IPS DF 19.7 (cell line): Measurements from ENCODE around the gene GALNT5.
"Not testable (repeated sequence)": the region's sequence is repeated elsewhere in the genome, so short reads cannot be mapped to it uniquely, and the experiment has no call there.

Source experiments
- DNase-seq: peaks from one replicate; pipeline ENCODE4 v3.0.0-alpha.2; 2013; ENCODE audit warnings: low read depth, low spot score

Gene GALNT5, protein sequence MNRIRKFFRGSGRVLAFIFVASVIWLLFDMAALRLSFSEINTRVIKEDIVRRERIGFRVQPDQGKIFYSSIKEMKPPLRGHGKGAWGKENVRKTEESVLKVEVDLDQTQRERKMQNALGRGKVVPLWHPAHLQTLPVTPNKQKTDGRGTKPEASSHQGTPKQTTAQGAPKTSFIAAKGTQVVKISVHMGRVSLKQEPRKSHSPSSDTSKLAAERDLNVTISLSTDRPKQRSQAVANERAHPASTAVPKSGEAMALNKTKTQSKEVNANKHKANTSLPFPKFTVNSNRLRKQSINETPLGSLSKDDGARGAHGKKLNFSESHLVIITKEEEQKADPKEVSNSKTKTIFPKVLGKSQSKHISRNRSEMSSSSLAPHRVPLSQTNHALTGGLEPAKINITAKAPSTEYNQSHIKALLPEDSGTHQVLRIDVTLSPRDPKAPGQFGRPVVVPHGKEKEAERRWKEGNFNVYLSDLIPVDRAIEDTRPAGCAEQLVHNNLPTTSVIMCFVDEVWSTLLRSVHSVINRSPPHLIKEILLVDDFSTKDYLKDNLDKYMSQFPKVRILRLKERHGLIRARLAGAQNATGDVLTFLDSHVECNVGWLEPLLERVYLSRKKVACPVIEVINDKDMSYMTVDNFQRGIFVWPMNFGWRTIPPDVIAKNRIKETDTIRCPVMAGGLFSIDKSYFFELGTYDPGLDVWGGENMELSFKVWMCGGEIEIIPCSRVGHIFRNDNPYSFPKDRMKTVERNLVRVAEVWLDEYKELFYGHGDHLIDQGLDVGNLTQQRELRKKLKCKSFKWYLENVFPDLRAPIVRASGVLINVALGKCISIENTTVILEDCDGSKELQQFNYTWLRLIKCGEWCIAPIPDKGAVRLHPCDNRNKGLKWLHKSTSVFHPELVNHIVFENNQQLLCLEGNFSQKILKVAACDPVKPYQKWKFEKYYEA

DNA sequence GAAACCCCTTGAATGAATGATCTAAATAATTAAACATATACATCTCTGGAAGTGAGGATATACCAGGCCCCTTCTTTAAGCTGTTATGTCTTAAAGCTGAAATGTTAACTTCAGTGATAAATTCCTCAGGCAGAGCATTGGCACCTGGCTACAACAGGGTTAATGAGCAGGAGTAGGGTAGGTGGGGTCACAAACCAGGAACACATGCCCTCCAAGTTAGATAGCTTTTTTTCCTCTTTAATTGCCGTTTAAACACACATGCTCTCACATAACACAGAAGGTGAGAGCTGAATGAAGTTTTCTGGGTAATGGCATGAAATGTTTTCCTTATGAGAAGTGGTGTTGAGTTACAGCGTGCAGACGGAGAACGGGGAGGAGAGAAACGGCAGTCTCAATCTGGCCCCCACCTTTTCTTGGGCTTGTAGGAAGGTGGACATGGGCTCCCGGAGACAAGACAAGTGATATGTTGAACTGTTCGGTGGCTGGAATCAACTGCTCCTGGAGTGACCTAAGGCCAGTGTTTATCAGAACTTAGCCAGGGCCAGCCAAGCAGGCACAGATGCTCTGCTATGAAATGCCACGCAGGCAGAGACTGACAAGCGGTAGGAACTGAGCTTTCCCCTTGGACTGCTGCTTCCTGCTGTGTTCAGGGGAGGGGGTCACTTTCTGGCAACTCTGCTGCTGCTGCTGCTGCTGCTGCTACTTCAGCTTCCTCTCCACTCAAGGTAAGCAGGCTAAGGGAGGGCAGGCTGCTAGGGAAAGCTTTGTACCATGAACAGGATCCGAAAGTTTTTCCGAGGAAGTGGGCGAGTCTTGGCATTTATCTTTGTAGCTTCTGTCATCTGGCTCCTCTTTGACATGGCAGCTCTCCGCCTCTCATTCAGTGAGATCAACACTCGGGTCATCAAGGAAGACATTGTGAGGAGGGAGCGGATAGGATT, at the start of gene GALNT5:
TSS of gene GALNT5 (plus strand) at position 394 of the 941 bp plus-strand sequence. CDS start at position 772, 378 bp downstream.
- no peak for DNase-seq

DNA sequence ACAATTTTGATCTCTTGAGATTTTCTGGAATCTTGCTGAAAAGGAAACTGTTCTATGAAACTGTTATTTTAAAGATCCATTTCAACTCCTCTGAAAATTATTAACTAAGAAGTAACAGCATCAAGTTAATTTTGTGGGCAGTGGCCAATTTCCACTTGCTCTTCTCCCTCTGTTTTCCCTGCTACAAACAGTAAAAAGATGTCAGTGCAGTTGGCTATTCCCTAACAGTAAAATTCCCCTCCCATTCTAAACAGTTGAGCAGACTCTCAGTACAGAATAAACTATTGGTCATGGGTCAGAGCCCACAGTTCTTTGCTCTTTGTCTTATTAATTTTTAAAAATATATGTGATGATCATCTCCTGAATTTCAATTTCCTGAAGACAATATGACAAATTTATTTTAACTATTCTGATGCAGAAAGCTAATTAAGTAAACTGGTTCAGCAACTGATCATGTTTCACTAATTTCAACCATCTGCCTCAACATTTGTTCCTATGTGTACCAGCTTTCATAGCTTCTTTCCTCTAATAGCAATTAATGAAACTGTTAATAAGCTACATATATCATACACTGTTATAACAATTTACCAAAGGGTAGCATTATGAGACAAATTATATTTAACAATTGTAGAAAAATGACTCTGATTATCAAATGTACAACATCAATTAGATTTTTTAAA, 41.1 kb upstream of the GALNT5 start:
- DNase-seq: no peak

DNA sequence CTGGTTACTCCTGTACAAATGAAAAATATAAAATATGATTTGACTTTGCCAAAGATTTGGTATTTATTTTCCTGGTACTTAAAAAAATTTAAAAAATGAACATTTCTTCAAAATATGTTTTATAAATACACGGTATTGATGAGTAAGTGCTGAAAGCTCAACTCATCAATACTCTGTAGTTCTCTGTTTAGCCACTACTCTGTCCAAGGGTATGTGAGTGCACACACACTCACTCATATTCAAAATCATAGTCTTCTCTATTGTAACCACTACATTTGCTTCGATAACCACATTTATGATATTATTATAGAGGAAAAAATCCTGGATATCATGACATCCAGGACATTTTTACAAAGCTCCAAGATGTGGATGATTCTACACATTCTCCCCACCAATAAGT, 40.1 kb upstream of the GALNT5 start:
- no peak for DNase-seq

DNA sequence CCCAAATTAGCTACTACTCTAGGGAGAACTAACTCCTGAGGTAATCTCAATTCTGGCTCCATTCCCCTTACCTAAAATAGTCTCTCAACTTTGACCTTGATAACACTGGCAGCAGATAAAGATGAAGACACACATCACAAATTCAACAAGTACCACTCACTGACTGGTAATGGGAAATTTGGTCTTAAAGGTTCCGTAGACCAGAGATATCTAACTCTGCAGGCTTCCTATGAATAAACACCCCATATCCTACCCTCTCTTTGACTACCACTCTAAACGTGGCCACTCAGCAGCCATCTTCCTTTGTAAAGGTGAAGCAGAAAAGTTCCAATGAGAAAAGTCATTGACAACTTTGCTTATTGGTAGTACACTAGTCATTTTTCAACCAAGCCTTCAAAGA, 38.6 kb upstream of the GALNT5 start:
- no peak for DNase-seq

DNA sequence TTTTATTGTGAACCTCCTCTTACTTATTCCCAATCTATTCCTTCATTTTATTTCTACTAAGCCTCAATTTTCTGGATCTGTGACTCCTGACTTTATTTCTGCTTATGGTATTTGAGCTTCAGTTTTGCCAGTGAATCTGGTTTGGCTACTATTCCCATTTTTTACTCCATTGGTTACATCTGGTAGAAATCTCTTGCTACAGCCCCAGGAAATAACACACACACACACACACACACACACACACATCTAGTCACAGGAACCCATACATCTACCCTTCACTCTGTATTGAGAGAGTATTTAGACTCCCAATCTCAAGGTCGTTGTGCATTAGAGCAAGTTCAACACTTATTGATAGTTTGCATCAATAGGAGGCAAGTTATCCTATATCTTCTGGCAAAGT, 37.0 kb upstream of the GALNT5 start:
- no peak for DNase-seq

DNA sequence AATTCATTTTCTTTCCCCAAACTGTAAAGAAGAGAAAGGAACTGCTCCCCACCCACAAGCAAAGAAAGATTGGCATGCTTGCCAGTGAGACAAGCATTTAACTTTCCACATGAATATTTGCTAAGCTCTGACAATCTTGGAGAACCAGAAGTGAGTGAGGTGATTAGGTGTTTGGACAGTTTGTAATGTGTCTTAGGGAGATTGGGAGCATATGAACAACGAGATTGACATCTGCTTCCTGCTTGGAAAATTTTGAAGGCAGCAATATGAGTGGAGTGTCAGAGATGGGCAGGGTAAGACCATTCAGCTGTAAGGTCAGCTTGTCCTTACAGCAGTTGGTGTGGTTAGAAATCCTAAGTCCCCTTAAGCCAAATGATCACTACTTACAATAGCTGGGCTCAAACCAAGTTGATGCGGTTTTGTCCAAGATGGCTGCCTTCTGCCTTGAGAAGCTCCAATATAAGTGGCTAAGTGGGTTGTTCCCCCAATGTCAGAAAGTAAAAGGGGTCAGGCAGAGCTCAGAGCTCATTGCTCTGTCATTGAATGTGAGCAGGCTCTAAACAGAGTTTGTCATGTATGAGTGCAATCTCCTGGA, 36.0 kb upstream of the GALNT5 start:
- DNase-seq: no peak

DNA sequence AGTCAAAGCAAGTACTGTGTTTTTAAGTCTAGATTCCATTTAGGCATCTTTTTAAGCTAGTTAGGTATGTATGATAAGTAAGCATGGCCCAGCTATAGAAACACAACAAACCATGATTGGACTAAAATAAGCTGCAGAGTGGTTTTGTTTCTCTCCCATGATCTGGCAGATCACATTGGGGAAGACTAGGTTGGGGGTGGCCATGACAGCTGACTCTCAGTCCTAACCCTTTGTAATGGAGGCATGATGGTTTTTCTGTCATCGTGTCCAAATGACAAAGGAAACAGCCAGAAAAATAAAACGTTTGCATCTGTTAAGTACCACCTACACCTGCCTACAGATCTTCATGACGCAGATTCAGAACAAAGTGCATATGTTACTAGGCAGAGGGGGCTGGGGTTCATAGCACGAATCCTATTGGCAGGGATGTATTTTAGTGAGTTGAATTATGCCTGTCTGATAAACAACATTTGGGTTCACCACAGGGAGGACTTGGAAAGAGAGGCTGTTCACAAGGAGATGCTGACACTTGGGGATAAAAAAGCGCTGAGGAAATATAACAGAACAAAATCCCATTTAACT, 33.8 kb upstream of the GALNT5 start:
- DNase-seq: no peak

DNA sequence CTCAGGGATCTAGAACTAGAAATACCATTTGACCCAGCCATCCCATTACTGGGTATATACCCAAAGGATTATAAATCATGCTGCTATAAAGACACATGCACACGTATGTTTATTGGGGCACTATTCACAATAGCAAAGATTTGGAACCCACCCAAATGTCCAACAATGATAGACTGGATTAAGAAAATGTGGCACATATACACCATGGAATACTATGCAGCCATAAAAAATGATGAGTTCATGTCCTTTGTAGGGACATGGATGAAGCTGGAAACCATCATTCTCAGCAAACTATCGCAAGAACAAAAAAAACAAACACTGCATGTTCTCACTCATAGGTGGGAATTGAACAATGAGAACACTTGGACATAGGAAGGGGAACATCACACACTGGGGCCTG, 33.1 kb upstream of the GALNT5 start:
- DNase-seq: not testable (repeated sequence)

DNA sequence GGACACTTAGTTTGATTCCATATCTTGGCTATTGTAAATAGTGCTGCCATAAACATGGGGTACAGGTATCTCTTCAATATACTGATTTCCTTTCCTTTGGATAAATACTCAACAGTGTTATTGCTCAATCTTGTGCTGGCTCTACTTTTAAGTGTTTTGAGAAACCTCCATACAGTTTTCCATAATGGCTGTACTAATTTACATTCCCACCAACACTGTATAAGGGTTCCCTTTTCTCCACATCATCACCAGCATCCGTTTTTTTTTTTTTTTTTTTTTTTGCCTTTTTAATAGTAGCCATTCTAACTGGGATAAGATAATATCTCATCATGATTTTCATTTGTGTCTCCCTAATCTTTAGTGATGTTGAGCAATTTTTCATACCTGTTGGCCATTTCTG, 29.9 kb upstream of the GALNT5 start:
- no peak for DNase-seq

DNA sequence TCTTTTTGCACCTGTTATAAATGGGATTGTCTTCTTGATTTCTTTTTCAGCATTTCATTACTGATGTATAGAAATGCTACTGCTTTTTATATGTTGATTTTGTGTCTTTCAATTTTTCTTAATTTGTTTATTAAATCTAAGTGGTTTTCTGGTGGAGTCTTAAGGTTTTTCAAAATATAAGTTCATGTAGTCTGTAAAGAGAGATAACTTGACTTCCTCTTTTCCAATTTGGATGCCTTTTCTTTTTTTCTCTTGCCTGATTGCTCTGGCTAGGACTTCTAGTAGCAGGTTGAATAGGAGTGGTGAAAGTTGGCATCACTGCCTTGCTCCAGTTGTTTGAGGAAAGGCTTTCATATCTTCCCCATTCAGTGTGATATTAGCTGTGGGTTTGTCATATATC, 28.6 kb upstream of the GALNT5 start:
- no peak for DNase-seq

DNA sequence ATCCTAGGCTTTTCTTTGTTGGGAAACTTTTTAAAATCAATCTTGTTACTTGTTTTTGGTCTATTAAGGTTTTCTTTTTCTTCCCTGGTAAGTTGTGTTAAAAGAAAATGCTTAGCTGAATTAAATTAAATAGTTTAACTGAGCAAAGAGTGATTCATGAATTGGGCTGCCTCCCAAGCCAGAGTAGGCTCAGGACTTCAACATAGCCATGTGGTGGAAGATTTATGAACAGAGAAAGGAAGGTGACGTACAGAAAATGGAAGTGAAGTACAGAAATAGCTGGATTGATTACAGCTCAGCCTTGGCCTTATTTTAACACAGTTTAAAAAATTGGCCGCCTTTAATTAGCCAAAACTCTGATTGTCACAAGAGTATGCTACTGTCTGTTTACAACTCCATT, 27.9 kb upstream of the GALNT5 start:
- DNase-seq: no peak

DNA sequence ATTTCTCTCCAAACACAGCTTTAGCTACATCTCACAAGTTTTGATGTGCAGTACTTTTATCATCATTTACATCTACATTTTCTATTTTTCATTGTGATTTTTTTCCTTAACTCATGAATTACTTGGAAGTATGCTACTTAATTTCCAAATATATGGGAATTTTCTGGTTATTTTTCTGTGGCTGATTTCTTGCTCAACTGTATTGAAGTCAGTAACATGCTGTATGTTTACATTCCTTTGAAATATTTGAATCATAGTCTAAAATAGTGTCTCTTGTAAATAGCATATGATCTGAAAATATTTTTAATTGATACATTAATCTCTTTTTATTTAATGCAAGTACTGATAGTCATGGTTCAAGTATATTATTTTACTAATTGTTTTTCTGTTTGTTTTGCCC, 26.0 kb upstream of the GALNT5 start:
- no peak for DNase-seq

DNA sequence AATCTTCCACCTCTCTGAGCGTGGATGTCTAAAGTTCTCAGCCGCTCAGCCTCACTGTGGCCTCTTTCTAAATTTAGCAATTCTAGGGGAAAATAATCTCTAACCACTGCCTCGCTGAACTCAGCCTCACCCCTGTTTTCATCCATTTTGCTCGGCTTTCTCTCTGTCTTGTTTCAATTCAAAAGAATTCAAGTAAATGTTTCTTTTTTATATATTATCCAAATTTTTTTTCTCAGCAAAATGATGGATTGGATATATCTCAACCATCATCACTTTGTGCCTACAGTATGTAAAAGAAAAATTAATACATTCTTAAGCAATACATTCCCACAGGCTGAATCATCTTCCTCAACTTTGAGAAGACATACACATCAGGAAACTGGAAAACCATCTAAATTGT, 24.0 kb upstream of the GALNT5 start:
- no peak for DNase-seq

DNA sequence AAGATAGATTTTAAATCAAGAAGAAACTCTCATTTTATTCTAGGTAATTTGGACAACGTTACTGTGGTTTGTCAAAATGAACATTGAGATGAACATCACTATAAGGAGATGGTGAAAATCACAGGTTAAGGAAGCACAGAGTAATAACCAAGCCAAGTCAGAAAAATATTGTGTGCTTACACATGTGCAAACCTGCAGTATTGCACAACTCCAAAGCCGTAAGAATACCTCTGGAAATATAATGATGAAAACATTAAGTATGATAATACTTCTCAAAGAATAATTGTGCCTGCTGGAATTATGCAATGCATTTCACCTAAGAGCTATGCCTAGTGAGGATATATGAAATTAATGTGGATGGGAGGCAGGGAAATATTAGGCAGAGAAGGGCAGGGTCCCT, 21.1 kb upstream of the GALNT5 start:
- no peak for DNase-seq

DNA sequence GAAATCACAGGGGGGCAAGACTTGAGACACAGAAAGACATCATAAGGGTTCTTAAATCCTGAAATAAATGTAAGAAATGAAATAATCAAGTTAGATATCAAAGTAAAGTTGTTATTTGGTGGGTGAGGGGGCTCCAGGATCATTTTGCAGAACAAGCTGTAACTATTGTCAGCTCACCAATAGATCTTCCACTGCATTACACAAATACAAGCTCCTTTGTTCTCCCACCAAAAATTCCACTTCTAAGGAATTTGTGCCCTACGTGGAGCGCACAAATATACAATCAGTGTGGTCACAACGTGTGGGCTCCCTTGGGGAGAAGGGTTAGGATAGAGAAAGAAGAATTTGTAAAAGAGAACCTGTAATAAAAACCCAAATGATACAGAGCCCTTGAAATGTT, 19.2 kb upstream of the GALNT5 start:
- DNase-seq: no peak

DNA sequence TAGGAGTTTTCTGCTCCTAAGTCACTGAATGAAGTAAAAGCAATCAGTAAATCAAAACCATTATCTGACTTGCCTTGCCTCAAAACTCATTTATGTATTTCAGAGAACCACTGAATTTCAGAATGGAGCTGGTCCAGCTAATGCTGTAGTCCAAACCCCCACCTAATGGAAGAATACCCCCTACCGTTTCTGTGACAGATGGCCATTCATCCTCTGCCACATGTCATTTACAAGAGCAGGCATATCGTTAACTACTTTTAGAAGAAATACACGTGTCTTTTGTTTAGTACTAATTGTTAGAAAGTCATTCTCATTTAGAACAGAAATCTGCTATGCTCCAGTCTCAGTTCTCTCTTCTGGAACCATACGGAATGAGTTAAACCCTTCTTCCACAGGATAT, 12.8 kb upstream of the GALNT5 start:
- no peak for DNase-seq

DNA sequence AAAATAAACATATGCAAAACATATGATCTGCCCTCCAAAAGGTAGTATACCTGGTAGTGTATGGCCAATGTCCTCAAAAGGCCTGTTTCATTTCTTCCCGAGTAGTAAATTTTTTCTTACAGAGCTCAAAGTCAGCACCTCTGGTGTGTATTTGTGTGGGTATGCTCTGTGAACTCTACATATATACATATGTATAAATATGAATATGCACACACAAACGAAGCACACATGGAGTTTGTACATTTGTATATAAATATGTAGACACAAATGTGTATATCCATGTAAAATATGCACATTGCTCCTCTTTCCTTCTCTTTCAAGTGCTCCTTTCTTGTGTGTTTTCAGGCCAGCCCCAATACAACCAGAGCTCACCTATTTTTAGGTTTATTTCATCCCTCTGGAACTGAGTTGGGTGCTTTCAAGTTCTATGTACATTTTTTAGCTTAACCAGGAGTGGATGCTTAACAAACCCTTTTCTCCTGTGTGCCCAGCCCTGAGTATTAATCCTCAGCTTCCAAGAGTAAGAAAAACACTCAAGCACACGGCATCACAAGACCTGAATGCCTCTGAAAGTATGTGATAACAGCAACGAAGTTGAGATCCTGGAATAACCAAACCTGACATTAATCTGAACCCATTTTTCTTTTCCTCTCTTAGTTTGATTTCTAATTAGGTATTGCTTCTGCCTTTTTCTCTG, 12.2 kb upstream of the GALNT5 start:
- no peak for DNase-seq

DNA sequence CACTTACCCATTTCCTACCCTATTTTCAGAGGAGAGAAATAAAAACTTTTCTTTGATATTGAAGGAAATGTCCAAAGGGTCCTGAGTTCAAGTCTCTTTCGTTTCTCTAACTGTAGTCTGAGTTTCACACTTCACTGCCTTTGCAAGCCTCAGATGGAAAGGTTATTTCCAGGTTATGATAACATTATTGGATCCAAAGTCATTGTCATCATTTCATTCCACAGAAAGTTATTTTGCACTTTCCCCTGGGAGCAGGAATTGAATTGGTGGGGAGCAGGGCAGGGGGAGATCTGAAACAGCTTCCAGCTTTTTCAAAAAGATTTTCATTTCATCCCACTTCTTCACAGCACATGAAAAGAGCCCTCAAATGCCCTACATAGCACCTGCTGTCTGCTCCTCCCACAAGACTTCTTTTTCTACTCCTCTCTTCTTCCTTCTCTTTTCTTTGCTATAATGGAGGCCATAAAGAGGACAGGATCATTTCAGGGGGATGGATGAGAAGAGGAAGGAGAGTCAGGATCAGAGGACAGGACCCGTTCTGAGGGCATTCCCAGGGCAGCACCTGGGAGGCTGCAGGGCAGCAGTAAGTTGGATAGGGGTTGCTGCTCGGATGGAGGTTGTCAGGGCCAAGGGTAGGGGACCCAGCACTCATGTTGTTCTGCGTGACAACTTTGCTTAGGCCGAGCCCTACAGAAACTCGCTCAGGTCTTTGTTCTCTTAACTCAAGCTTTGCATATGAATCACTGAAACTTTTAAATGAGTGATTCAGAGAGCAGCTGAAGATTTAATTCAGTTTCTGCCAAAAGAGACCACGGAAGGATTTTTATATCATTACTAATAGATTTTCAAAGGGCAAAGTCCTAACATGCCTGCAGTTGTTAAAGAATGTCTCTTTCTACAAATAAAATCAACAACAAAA, 11.4 kb upstream of the GALNT5 start:
- no peak for DNase-seq
